Upper lobe of right lung (tissue), 1 donor: ENCODE measurements around the gene NDUFS2. TPM values are rescaled to one million over a fixed set of nuclear protein-coding genes. Genes with fewer than 3 reads are reported as not detected.

Experiments used
- ATAC-seq: fragments of 200-7000 bp; cut with Tn5 transposase; one replicate; pipeline ENCODE4 v1.9.1; 2020; ENCODE audit warnings: mild to moderate bottlenecking, moderate library complexity
- DNase-seq: peaks from one replicate; pipeline ENCODE4 v3.0.0-alpha.2; 2020
- H3K27ac ChIP-seq: fragments of 200-600 bp; one replicate; pipeline ENCODE4 v1.8.0; 2022
- H3K27me3 ChIP-seq: fragments of 200-600 bp; one replicate; pipeline ENCODE4 v1.8.0; 2022; ENCODE audit warnings: mild to moderate bottlenecking
- H3K36me3 ChIP-seq: fragments of 200-600 bp; one replicate; pipeline ENCODE4 v1.8.0; 2022
- H3K4me1 ChIP-seq: fragments of 200-600 bp; one replicate; pipeline ENCODE4 v1.8.0; 2022
- H3K4me3 ChIP-seq: fragments of 200-600 bp; one replicate; pipeline ENCODE4 v1.8.0; 2022; ENCODE audit warnings: mild to moderate bottlenecking
- H3K9me3 ChIP-seq: fragments of 200-600 bp; one replicate; pipeline ENCODE4 v1.8.0; 2022
- CTCF ChIP-seq: fragments of 200-600 bp; IDR thresholded peaks from one replicate; pipeline ENCODE4 v1.8.0; 2022; ENCODE audit warnings: antibody characterized with exemption
- intact Hi-C: fragments of 100-400 bp; cut with DNase I; formaldehyde crosslinking; loops from one replicate; pipeline ENCODE4 v1.11.0; 2022
- total RNA-seq: library from RNA; stranded (reverse); fragmentation: NEBNext Ultra II Directional; extraction: Animal tissue kit (Norgen Biotek cat#: 25700); gene quantifications from one replicate; pipeline ENCODE4 v1.2.1, GENCODE V29; 2021
- donor health status: DM: no; HTN: yes; CAD: no; lungs with severe emphysema.

Gene NDUFS2
- total RNA-seq, 1 donor from 2014 or later = 66.9 TPM

GRCh38 chr1:161177936-161178244 lies 24.3 kb upstream of the NDUFS2 start:
- H3K9me3 ChIP-seq = no peaks in the 10 kb centered on the region
- peaks cover 30% of the 10 kb centered on the region for H3K36me3 ChIP-seq
- TF ChIP-seq CTCF = no peak
- DNase-seq = no peak
- H3K27me3 ChIP-seq = no peaks in the 10 kb centered on the region
- peaks cover 26% of the 10 kb centered on the region for H3K4me1 ChIP-seq
- intact Hi-C loops = no loop called here
- peak overlapping the region; percentile 88 for H3K4me3 ChIP-seq
- no peak for ATAC-seq
- peak overlapping the region; percentile 90 for H3K27ac ChIP-seq

- DNase-seq (peak; percentile 9), ATAC-seq (no peak)
- TF ChIP-seq CTCF = no peak
- H3K36me3 ChIP-seq = peaks cover 12% of the 10 kb centered on the region
- H3K9me3 ChIP-seq = no peaks in the 10 kb centered on the region
- no peak overlapping the region for H3K27ac ChIP-seq
- peaks cover 36% of the 10 kb centered on the region for H3K4me1 ChIP-seq
- intact Hi-C loops = no loop called here
- H3K4me3 ChIP-seq = no peak overlapping the region
- no peaks in the 10 kb centered on the region for H3K27me3 ChIP-seq
These were observed 22.5 kb upstream of the NDUFS2 start for GRCh38 chr1:161179698-161180097.

- TF ChIP-seq CTCF = peak; percentile 38
- H3K9me3 ChIP-seq = no peaks in the 10 kb centered on the region
- intact Hi-C loops = no loop called here
- ATAC-seq (no peak), DNase-seq (no peak)
- no peak overlapping the region for H3K27ac ChIP-seq
- H3K4me1 ChIP-seq = peaks cover 42% of the 10 kb centered on the region
- no peaks in the 10 kb centered on the region for H3K27me3 ChIP-seq
- peaks cover 3% of the 10 kb centered on the region for H3K36me3 ChIP-seq
- H3K4me3 ChIP-seq = no peak overlapping the region
These were observed 21.5 kb upstream of the NDUFS2 start for GRCh38 chr1:161180639-161181038.

- Histone ChIP-seq H3K27me3 (no peaks in the 10 kb centered on the region), H3K27ac (peak overlapping the region; percentile 65), H3K36me3 (no peaks in the 10 kb centered on the region), H3K9me3 (no peaks in the 10 kb centered on the region), H3K4me1 (peaks cover 47% of the 10 kb centered on the region), H3K4me3 (no peak overlapping the region)
- intact Hi-C loops = no loop called here
- ATAC-seq = no peak
- DNase-seq = peak; percentile 29
- TF ChIP-seq CTCF = no peak
These were observed 20.0 kb upstream of the NDUFS2 start for GRCh38 chr1:161182214-161182613.

GRCh38 chr1:161185282-161185682 lies 16.9 kb upstream of the NDUFS2 start:
- H3K9me3 ChIP-seq = no peaks in the 10 kb centered on the region
- ATAC-seq (peak; percentile 91), DNase-seq (peak; percentile 74)
- no peaks in the 10 kb centered on the region for H3K27me3 ChIP-seq
- H3K27ac ChIP-seq = peak overlapping the region; percentile 70
- no peak overlapping the region for H3K4me3 ChIP-seq
- intact Hi-C loops = no loop called here
- peaks cover 43% of the 10 kb centered on the region for H3K4me1 ChIP-seq
- no peak for TF ChIP-seq CTCF
- H3K36me3 ChIP-seq = no peaks in the 10 kb centered on the region

GRCh38 chr1:161185732-161186311 lies 16.3 kb upstream of the NDUFS2 start:
- Histone ChIP-seq H3K9me3 (no peaks in the 10 kb centered on the region), H3K4me3 (no peak overlapping the region), H3K27ac (peak overlapping the region; percentile 70), H3K4me1 (peaks cover 43% of the 10 kb centered on the region), H3K27me3 (no peaks in the 10 kb centered on the region), H3K36me3 (no peaks in the 10 kb centered on the region)
- intact Hi-C loops = no loop called here
- TF ChIP-seq CTCF = no peak
- ATAC-seq (peak; percentile 76), DNase-seq (peak; percentile 62)
